NCI-H82 treated with DMSO at 0.1 percent for 48 hours (cell line): ENCODE results near the gene OR2F2.
A peak's percentile ranks its signal among the peaks of the same experiment; 100 is the strongest.

Experiments
- DNase-seq: peaks from one replicate; lab custom pipeline; 2025; ENCODE audit not compliant: unreplicated experiment; lab: John Stamatoyannopoulos, UW

OR2F2 gene, protein sequence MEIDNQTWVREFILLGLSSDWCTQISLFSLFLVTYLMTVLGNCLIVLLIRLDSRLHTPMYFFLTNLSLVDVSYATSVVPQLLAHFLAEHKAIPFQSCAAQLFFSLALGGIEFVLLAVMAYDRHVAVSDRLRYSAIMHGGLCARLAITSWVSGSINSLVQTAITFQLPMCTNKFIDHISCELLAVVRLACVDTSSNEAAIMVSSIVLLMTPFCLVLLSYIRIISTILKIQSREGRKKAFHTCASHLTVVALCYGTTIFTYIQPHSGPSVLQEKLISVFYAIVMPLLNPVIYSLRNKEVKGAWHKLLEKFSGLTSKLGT

DNA sequence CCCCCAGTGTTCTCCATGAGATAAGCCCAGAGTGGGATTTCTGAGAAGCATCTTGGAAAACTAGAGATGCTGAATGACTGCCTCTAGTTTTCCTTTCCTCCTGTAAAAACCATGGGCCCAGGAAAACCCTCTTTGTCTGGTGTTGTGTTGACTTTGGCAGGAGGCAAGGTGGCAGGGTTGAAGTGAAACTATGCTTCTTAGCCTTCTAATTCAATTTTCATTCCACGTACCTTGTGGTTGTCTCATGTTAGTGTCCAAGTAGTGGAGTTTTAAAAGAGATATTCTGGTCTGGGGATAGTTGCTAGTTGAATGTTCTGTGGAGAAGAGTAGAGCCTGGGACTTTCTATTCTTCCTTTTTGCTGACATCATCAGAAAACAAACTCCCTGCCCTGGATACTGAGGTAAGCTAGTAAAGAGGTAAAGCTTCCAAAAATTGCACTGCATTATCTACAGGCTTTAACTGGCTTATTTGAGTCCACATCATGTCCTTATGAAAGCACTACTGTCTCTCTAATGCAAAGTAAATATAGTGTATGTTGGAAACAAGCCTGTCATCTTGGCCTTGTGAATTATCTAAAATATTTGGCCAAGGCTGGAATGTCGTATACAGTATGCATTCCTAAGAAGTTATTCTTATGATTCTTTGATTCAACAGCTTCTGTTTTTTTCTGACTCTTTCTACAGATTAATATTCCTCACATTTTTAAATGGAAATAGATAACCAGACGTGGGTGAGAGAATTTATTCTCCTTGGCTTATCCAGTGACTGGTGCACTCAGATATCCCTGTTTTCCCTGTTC lies at the start of gene OR2F2:
TSS of gene OR2F2 (plus strand) at position 708 of the 800 bp plus-strand sequence. CDS start at position 708, 0 bp downstream.
- DNase-seq = no peak

DNA sequence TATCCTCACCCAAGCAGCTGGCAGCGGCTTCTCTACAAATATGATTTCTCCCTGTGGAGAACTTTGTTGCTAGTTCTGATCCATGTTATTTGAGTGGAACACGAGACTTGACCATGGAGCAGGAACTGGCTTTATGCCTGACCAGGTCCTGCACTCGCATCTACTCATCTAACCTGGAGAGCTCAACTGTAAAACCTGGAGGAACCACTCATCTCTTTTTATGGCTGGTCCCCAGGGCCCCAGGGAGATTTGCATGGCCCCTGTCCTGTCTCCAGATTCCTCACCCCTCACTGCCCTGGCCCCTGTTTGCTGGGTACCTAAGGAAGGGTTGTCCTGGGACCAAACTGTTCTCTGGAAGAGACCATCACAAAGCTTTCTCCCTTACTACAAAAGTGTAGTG lies 49.1 kb upstream of the OR2F2 start:
- no peak for DNase-seq

DNA sequence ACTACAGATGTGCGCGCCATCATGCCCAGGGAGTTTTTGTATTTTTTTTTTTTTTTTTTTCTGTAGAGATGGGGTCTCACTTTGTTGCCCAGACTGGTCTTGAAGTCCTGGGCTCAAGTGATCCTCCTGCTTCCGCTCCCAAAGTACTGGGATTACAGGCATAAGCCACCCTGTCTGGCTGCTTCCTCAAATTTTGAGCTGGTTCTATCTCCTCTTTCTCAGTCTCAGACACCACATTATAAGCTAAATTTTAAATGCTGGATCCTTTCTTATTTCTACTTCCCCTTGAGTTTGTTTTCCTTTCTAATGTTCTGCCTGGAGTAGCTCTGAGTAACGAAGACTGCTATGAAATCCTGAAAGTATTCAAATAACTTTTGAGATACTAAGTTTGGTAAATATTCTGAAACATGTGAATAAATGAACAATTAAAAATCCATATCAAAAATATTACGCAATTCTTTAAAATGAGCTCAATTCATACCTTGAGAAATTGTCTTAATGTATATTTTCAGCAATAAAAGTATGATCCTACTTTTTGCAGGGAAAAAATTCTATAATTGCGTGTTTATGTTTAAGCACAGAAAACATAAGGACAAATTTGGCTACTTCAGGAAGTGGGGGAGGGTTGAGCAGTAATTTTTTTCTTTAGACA lies 48.1 kb upstream of the OR2F2 start:
- no peak for DNase-seq

GRCh38 chr7:143889068-143889467 lies 46.0 kb upstream of the OR2F2 start:
- DNase-seq = no peak

GRCh38 chr7:143890558-143890957 lies 44.5 kb upstream of the OR2F2 start:
- DNase-seq = no peak

DNA sequence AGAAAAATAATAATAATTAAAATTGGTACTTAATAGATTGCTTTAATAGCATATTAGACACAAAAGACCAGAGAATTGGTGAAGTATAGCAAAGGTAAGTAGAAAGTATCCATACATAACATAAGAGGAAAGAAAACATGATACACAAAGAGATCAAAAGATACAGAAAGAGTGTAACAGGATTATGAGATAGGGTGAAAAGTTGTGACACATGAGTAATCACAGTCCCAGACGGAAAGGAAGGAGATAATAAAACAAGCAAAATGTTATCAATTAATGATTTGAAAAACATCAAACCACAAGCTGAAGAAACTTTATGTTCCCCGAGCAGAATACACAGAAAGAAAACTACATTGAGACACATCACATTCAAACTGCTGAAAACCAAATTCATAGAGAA lies 43.6 kb upstream of the OR2F2 start:
- DNase-seq = no peak

GRCh38 chr7:143892527-143893300 lies 42.3 kb upstream of the OR2F2 start:
- DNase-seq = no peak

GRCh38 chr7:143896667-143897066 lies 38.4 kb upstream of the OR2F2 start:
- no peak for DNase-seq

DNA sequence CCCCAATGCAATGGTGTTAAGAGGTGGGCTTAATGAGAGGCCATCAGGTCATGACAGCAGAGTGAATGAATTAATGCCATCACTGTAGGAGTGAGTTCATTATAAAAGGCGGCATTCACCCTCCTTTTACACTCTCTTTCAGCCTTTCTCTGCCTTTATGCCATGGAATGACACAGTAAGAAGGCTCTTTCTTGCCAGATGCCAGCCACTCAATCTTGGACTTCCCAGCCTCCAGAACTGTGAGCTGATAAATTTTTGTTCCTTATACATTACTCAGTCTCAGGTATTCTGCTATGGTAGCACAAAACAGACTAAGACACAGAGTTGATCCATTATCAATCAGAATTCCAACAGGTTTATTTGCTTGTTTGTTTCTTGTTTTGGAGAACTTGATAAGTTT lies 36.2 kb upstream of the OR2F2 start:
- no peak for DNase-seq

- DNase-seq = peak; percentile 22
Observed at GRCh38 chr7:143900230-143900766, 34.7 kb upstream of the OR2F2 start.

DNA sequence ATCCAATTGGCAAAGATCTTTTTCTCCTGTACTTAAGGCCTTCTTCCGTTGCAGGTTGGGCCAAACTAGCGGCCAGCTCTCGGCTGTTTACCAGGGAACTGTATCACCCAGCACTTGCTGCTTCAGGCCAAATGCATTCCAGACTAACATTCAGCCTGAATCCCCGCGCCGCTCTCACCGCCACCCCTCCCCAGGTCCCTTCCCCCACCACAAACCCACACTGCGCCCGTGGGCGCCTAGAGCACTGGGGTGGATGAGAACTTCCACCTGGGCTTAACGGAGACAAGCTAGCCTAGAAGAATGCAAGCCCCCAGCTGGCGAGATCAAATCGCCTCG lies 33.7 kb upstream of the OR2F2 start:
- no peak for DNase-seq

GRCh38 chr7:143901668-143902331 lies 33.2 kb upstream of the OR2F2 start, which contains the start of gene TCAF1:
Gene TCAF1, minus strand, starts transcription at chr7:143902176. Its CDS starts 25,568 bp downstream, at chr7:143876608.
- peak; percentile 78 for DNase-seq

DNA sequence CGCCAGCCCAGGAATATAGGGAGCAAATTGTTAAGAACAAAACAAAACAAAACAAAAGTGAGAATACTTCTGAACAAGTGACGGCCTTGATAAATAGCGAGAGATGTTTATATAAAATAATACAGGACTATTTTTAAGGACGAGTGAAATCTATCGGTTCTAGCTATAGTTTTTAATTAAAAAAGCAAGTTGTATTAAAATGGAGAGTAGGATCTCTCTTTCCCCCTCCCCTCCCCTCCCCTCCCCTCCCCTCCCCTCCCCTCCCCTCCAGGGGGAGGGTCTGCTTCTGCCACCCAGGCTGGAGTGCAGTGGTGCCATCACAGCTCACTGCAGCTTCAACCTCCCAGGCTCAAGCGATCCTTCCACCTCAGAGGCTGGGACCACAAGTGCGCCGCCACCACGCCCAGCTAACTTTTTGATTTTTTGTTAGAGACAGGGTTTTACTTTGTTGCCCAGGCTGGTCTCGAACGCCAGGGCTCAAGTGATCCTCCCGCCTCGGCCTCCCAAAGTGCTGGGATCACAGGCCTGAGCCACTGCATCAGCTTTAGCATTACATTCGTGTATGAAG lies 32.6 kb upstream of the OR2F2 start:
- no peak for DNase-seq

DNA sequence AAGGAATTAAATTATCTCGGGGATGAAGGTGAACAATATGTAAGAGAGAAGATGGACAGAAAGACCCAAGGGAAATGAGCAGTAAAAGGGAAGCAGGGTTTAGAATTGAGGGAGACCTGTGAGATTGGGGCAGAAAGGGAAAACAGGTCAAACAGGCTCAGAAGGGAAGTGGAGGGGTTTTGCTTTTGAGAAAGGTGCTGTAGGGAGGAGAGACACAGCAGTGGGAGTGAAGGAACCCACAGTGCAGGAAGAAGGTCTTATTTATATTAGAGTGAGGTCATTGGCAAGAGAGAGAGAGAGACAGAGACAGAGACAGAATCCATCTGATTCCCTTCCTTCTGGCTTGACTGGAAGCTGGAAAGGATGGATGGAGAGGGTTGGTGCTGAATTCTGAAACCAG lies 29.5 kb upstream of the OR2F2 start:
- no peak for DNase-seq

DNA sequence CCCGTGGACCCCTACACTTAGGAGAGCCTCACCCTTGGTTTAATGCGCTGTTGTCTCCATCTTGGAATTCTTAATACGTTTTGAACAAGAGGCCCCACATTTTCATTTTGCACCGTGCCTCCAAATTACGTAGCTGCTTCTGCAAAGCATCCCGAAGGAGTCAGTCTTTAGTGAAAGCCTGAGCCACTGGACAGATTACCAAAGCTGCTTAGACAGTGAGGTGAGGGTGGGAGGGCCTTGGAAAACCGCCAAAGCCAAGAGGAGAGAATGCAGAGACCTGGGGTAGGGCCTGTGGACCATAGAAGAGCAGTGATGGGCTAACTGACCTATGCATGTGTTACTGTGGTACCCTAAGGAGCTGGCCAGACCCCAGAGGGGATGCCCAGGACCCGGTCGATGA lies 28.9 kb upstream of the OR2F2 start:
- no peak for DNase-seq

- no peak for DNase-seq
Observed at GRCh38 chr7:143906895-143907294, 28.1 kb upstream of the OR2F2 start.

GRCh38 chr7:143908120-143908519 lies 26.9 kb upstream of the OR2F2 start:
- DNase-seq = no peak

GRCh38 chr7:143909863-143910262 lies 25.2 kb upstream of the OR2F2 start:
- DNase-seq = no peak

DNA sequence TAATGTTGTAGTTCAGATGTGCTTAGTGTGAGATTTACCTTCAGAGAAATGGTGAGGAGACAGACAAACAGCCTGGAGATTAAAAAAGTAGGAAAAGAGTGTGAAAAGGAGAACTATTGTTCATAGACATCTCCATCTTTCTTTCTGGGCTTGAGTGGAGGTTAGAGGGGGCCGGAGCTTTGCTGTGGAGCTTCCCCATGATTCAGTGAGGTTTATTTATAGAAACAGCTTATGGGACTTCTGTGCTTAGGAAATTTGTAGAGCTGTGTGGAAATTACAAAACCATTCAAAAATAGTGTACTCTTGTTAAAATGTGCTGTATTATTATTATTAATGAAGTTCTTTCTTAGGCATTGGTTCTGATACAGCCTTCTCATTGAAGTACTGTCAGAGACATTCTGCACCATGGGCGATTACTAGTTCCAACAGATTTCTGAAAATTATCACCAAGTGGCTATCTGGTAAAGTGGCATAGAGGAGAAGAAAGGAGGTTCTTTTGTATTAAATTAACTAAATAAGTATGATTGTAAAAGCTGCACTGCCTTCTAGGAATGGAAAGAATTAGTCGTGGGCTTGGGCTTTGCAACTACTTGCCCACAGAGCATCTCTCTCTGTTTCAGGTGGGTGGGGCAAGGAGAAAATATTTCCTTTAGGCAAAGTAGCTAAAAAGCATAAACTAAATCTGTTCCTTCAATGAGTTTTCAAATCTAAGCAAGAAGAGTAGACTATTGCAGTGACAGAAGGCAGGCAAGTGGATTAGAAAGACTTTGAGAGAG lies 24.4 kb upstream of the OR2F2 start:
- no peak for DNase-seq
